ENCODE results near the gene AGPAT1. TPM values are rescaled to one million over a fixed set of nuclear protein-coding genes. Genes with fewer than 3 reads are reported as not detected.
"Not testable (repeated sequence)": the region's sequence is repeated elsewhere in the genome, so short reads cannot be mapped to it uniquely, and the experiment has no call there.

Gene AGPAT1
- total RNA-seq, 1 donor, result 19.2 TPM

GRCh38 chr6:32188381-32189068 lies 12.6 kb upstream of the AGPAT1 start:
- H3K4me1 ChIP-seq (ENCODE audit: insufficient read depth, low read length), result peaks cover 11% of the 10 kb centered on the region
- no peak for TF ChIP-seq CTCF (IDR thresholded peaks at IDR 0.05; ENCODE audit: extremely low read depth, low read depth, low read length)
- H3K27me3 ChIP-seq (ENCODE audit: insufficient read depth, low read length), result no peaks in the 10 kb centered on the region
- no peaks in the 10 kb centered on the region for H3K9me3 ChIP-seq (ENCODE audit: low read depth, low read length)
- no peak overlapping the region for H2AFZ ChIP-seq (ENCODE audit: low read length)
- DNase-seq (ENCODE audit: insufficient read length, low spot score, missing footprints), result peak; percentile 66
- H4K20me1 ChIP-seq (ENCODE audit: insufficient read depth, low read length), result no peaks in the 10 kb centered on the region
- H3K36me3 ChIP-seq (ENCODE audit: insufficient read depth, low read length), result peaks cover 30% of the 10 kb centered on the region
- peak overlapping the region; percentile 47 for H3K27ac ChIP-seq (ENCODE audit: low read depth, low read length)
- peak overlapping the region; percentile 78 for H3K4me2 ChIP-seq (ENCODE audit: insufficient read depth, low read length)
- peaks cover 21% of the 10 kb centered on the region for H3K79me2 ChIP-seq (ENCODE audit: insufficient read depth, low read length)
- peak overlapping the region; percentile 80 for H3K4me3 ChIP-seq (ENCODE audit: insufficient read depth, low read length)

- Histone ChIP-seq H3K79me2 (ENCODE audit: insufficient read depth, low read length) (peaks cover 21% of the 10 kb centered on the region), H3K4me3 (ENCODE audit: insufficient read depth, low read length) (peak overlapping the region; percentile 80), H3K36me3 (ENCODE audit: insufficient read depth, low read length) (peaks cover 34% of the 10 kb centered on the region), H3K4me2 (ENCODE audit: insufficient read depth, low read length) (peak overlapping the region; percentile 78), H3K4me1 (ENCODE audit: insufficient read depth, low read length) (peaks cover 10% of the 10 kb centered on the region)
- peak; percentile 62 for DNase-seq (ENCODE audit: insufficient read length, low spot score, missing footprints)
- H3K9me3 ChIP-seq (ENCODE audit: low read depth, low read length); H3K27me3 ChIP-seq (ENCODE audit: insufficient read depth, low read length); H3K27ac ChIP-seq (ENCODE audit: low read depth, low read length); H2AFZ ChIP-seq (ENCODE audit: low read length); H4K20me1 ChIP-seq (ENCODE audit: insufficient read depth, low read length): not testable (repeated sequence)
Measured at GRCh38 chr6:32187725-32188380, 12.0 kb upstream of the AGPAT1 start.

GRCh38 chr6:32187009-32187709 lies 11.3 kb upstream of the AGPAT1 start:
- Histone ChIP-seq H3K4me3 (ENCODE audit: insufficient read depth, low read length) (no peak overlapping the region), H4K20me1 (ENCODE audit: insufficient read depth, low read length) (no peaks in the 10 kb centered on the region), H3K4me1 (ENCODE audit: insufficient read depth, low read length) (peaks cover 5% of the 10 kb centered on the region), H3K9me3 (ENCODE audit: low read depth, low read length) (no peaks in the 10 kb centered on the region), H2AFZ (ENCODE audit: low read length) (no peak overlapping the region), H3K79me2 (ENCODE audit: insufficient read depth, low read length) (peaks cover 21% of the 10 kb centered on the region), H3K4me2 (ENCODE audit: insufficient read depth, low read length) (no peak overlapping the region), H3K27me3 (ENCODE audit: insufficient read depth, low read length) (no peaks in the 10 kb centered on the region), H3K36me3 (ENCODE audit: insufficient read depth, low read length) (peaks cover 40% of the 10 kb centered on the region), H3K27ac (ENCODE audit: low read depth, low read length) (peak overlapping the region; percentile 51)
- TF ChIP-seq CTCF (IDR thresholded peaks at IDR 0.05; ENCODE audit: extremely low read depth, low read depth, low read length), result no peak
- peak; percentile 15 for DNase-seq (ENCODE audit: insufficient read length, low spot score, missing footprints)

GRCh38 chr6:32186151-32186840 lies 10.4 kb upstream of the AGPAT1 start:
- not testable (repeated sequence) for H3K4me1 ChIP-seq (ENCODE audit: insufficient read depth, low read length); H3K27me3 ChIP-seq (ENCODE audit: insufficient read depth, low read length); DNase-seq (ENCODE audit: insufficient read length, low spot score, missing footprints); H3K4me3 ChIP-seq (ENCODE audit: insufficient read depth, low read length); H3K9me3 ChIP-seq (ENCODE audit: low read depth, low read length); H2AFZ ChIP-seq (ENCODE audit: low read length); H4K20me1 ChIP-seq (ENCODE audit: insufficient read depth, low read length); H3K4me2 ChIP-seq (ENCODE audit: insufficient read depth, low read length)
- Histone ChIP-seq H3K36me3 (ENCODE audit: insufficient read depth, low read length) (peaks cover 40% of the 10 kb centered on the region), H3K79me2 (ENCODE audit: insufficient read depth, low read length) (peaks cover 21% of the 10 kb centered on the region), H3K27ac (ENCODE audit: low read depth, low read length) (peak overlapping the region; percentile 51)

GRCh38 chr6:32185681-32186131 lies 9.8 kb upstream of the AGPAT1 start:
- H3K4me3 ChIP-seq (ENCODE audit: insufficient read depth, low read length); H3K4me1 ChIP-seq (ENCODE audit: insufficient read depth, low read length); H4K20me1 ChIP-seq (ENCODE audit: insufficient read depth, low read length); H3K27me3 ChIP-seq (ENCODE audit: insufficient read depth, low read length); H3K9me3 ChIP-seq (ENCODE audit: low read depth, low read length); H3K4me2 ChIP-seq (ENCODE audit: insufficient read depth, low read length); H2AFZ ChIP-seq (ENCODE audit: low read length): not testable (repeated sequence)
- peak; percentile 95 for DNase-seq (ENCODE audit: insufficient read length, low spot score, missing footprints)
- Histone ChIP-seq H3K36me3 (ENCODE audit: insufficient read depth, low read length) (peaks cover 45% of the 10 kb centered on the region), H3K27ac (ENCODE audit: low read depth, low read length) (peak overlapping the region; percentile 51), H3K79me2 (ENCODE audit: insufficient read depth, low read length) (peaks cover 21% of the 10 kb centered on the region)

Data from osteoblast (primary cell).